HepG2 (cell line): ENCODE data around the gene SYP. TPM values are rescaled to one million over a fixed set of nuclear protein-coding genes. Genes with fewer than 3 reads are reported as not detected.

Source experiments
- AGO2 ChIP-seq: fragments of 200-400 bp; formaldehyde crosslinking; optimal IDR thresholded peaks from 2 replicates; pipeline ENCODE3; 2017; ENCODE audit warnings: mild to moderate bottlenecking, low read depth, low read length, moderate library complexity
- FOXA3 ChIP-seq: IDR thresholded peaks from 2 replicates; pipeline ENCODE4 v1.6.1; 2016; ENCODE audit warnings: missing genetic modification reagents, missing compliant biosample characterization
- JARID2 ChIP-seq: sonication (generic); formaldehyde crosslinking; IDR thresholded peaks from 2 replicates; pipeline ENCODE4 v1.8.1; 2023; ENCODE audit warnings: missing genetic modification reagents, inconsistent platforms; ENCODE audit not compliant: insufficient replicate concordance
- MAFF ChIP-seq: IDR thresholded peaks from 2 replicates; pipeline ENCODE4 v1.6.1; 2011; ENCODE audit warnings: low read depth, low read length, improper control_type of control experiment
- RFX3 ChIP-seq: IDR thresholded peaks from 2 replicates; pipeline ENCODE4 v1.6.1; 2016; ENCODE audit warnings: missing biosample characterization, missing genetic modification reagents
- SIX1 ChIP-seq: sonication (generic); formaldehyde crosslinking; IDR thresholded peaks from 2 replicates; pipeline ENCODE4 v1.4.0; 2020; ENCODE audit warnings: missing genetic modification reagents, borderline replicate concordance
- TGIF2 ChIP-seq: IDR thresholded peaks from 2 replicates; pipeline ENCODE4 v1.6.1; 2016; ENCODE audit warnings: control low read depth, missing compliant biosample characterization
- ZC3H13 ChIP-seq: sonication (generic); formaldehyde crosslinking; IDR thresholded peaks from 2 replicates; pipeline ENCODE4 v1.8.1; 2023; ENCODE audit warnings: mild to moderate bottlenecking, missing genetic modification reagents, moderate library complexity
- ZNF251 ChIP-seq: sonication (generic); formaldehyde crosslinking; IDR thresholded peaks from 2 replicates; pipeline ENCODE4 v1.9.0; 2021; ENCODE audit warnings: mild to moderate bottlenecking, missing genetic modification reagents
- ZNF263 ChIP-seq: sonication (generic); formaldehyde crosslinking; IDR thresholded peaks from 2 replicates; pipeline ENCODE4 v1.4.0; 2020; ENCODE audit warnings: missing genetic modification reagents
- ZNF333 ChIP-seq: sonication (generic); formaldehyde crosslinking; IDR thresholded peaks from 2 replicates; pipeline ENCODE4 v1.4.0; 2020; ENCODE audit warnings: mild to moderate bottlenecking, missing genetic modification reagents, borderline replicate concordance
- ZNF605 ChIP-seq: sonication (generic); formaldehyde crosslinking; IDR thresholded peaks from 2 replicates; pipeline ENCODE4 v1.8.0; 2022; ENCODE audit warnings: mild to moderate bottlenecking, missing genetic modification reagents
- ZNF878 ChIP-seq: sonication (generic); formaldehyde crosslinking; IDR thresholded peaks from 2 replicates; pipeline ENCODE4 v1.8.1; 2023; ENCODE audit warnings: mild to moderate bottlenecking, missing genetic modification reagents, moderate library complexity
- polyA plus RNA-seq, 8 experiments: library from polyadenylated mRNA; depleted of rRNA in 3 of 8; stranded (reverse) in 7 of 8; unstranded in 1 of 8; fragments of >200 nt; fragmentation: Illumina TruSeq in 4 of 8; extraction: Trizol in 4 of 8; gene quantifications; 2 replicates each; pipeline versions ENCODE4 v1.2.1 to v1.2.3, GENCODE V29; 2011 to 2016; ENCODE audit warnings: low read depth in 4 of 8, missing spikeins in 1 of 8, mixed read lengths in 1 of 8; ENCODE audit not compliant: insufficient read depth in 1 of 8
- total RNA-seq, 5 experiments: library from RNA; depleted of rRNA; stranded (reverse); fragments of >200 nt; fragmentation: Illumina TruSeq; extraction: Trizol; gene quantifications; 2 replicates each; pipeline ENCODE4 v1.2.3, GENCODE V29; 2016; ENCODE audit warnings: low read depth in 1 of 5
- TF ChIP-seq, protein P1 (sequence below): sonication (generic); formaldehyde crosslinking; IDR thresholded peaks from 2 replicates; pipeline ENCODE4 v1.4.0; 2020; ENCODE audit warnings: low read depth, mild to moderate bottlenecking, missing genetic modification reagents
- TF ChIP-seq, protein P2 (sequence below): conservative IDR thresholded peaks from 2 replicates; pipeline ENCODE4 v1.6.1; 2018; ENCODE audit warnings: missing genetic modification reagents
- TF ChIP-seq, protein P3 (sequence below): sonication (generic); formaldehyde crosslinking; IDR thresholded peaks from 2 replicates; pipeline ENCODE4 v1.4.0; 2020; ENCODE audit warnings: missing genetic modification reagents
- TF ChIP-seq, protein P4 (sequence below): sonication (generic); formaldehyde crosslinking; IDR thresholded peaks from 2 replicates; pipeline ENCODE4 v1.4.0; 2020; ENCODE audit warnings: missing genetic modification reagents; ENCODE audit errors: not compliant biosample characterization
- TF ChIP-seq, protein P5 (sequence below): sonication (generic); formaldehyde crosslinking; IDR thresholded peaks from 2 replicates; pipeline ENCODE4 v1.5.1; 2020; ENCODE audit warnings: mild to moderate bottlenecking, missing genetic modification reagents, moderate library complexity
- TF ChIP-seq, protein P6 (sequence below): sonication (generic); formaldehyde crosslinking; IDR thresholded peaks from 2 replicates; pipeline ENCODE4 v1.4.0; 2020; ENCODE audit warnings: mild to moderate bottlenecking, missing genetic modification reagents
- TF ChIP-seq, protein P7 (sequence below): IDR thresholded peaks from 2 replicates; pipeline ENCODE4 v1.6.1; 2012; ENCODE audit warnings: low read depth, low read length, improper control_type of control experiment

The SYP gene
- total and polyA plus RNA-seq, 2 of the 13 experiments (the other 11 are each of a cell fraction or from before 2014, with no cell fraction given) = 2.0 to 2.5 TPM

DNA sequence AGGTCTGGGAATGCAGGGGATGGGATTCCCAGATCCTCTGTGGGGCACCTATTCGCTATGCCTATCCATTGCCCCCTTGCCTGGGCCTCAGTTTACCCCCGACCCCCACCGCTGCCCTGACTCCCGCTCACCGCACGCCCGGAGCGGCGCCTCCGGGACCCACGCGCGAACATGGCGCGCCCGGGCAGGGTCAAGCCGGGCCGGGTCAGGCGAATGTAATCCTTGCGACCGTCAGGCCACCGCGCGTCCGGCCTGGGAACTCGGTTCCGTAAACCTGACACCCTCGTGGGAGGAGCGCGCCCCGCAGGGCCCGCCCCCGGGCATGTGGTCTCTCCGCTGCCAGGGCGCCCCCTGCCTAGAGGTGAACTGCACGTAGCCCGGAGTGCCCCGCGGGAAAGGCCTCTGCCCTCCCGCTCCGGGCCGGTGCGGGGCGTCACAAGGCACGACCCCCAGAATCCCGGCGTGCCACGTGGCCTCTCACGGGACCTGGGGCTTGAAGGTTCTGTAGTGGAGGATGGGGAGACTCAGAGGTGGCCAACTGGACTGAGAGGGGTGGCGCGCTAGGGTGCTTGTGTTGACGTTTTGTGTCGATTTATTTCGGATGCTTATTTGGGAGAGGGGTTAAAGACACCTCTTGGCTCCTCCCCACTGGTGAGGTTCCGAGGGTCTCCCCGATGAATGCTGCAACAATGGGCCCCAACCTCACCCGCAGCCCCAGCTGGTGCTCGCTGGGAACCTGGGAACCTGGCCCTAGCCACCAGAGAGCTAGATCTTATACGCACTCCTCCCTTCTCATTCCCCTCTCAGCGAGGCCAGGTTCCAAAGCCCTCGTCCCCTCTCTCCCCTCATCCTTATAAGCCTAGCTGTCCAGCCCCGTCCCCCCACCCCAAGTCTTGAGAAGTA, 13.6 kb downstream of the SYP start, which contains the start of gene PRICKLE3 (continued):
- peak; percentile 69; the same call in 1 of the 2 replicates for TF ChIP-seq SIX1 (CRISPR knock-in tag)
- TF ChIP-seq, protein P1, sequence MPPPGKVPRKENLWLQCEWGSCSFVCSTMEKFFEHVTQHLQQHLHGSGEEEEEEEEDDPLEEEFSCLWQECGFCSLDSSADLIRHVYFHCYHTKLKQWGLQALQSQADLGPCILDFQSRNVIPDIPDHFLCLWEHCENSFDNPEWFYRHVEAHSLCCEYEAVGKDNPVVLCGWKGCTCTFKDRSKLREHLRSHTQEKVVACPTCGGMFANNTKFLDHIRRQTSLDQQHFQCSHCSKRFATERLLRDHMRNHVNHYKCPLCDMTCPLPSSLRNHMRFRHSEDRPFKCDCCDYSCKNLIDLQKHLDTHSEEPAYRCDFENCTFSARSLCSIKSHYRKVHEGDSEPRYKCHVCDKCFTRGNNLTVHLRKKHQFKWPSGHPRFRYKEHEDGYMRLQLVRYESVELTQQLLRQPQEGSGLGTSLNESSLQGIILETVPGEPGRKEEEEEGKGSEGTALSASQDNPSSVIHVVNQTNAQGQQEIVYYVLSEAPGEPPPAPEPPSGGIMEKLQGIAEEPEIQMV (CRISPR knock-in tag) = no peak
- no peak for TF ChIP-seq ZNF251
- no peak for TF ChIP-seq MAFF
- no peak for TF ChIP-seq ZNF263 (CRISPR knock-in tag)
- TF ChIP-seq, protein P2, sequence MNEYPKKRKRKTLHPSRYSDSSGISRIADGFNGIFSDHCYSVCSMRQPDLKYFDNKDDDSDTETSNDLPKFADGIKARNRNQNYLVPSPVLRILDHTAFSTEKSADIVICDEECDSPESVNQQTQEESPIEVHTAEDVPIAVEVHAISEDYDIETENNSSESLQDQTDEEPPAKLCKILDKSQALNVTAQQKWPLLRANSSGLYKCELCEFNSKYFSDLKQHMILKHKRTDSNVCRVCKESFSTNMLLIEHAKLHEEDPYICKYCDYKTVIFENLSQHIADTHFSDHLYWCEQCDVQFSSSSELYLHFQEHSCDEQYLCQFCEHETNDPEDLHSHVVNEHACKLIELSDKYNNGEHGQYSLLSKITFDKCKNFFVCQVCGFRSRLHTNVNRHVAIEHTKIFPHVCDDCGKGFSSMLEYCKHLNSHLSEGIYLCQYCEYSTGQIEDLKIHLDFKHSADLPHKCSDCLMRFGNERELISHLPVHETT (CRISPR knock-in tag) = no peak
- TF ChIP-seq, protein P3, sequence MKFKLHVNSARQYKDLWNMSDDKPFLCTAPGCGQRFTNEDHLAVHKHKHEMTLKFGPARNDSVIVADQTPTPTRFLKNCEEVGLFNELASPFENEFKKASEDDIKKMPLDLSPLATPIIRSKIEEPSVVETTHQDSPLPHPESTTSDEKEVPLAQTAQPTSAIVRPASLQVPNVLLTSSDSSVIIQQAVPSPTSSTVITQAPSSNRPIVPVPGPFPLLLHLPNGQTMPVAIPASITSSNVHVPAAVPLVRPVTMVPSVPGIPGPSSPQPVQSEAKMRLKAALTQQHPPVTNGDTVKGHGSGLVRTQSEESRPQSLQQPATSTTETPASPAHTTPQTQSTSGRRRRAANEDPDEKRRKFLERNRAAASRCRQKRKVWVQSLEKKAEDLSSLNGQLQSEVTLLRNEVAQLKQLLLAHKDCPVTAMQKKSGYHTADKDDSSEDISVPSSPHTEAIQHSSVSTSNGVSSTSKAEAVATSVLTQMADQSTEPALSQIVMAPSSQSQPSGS (CRISPR knock-in tag) = no peak
- TF ChIP-seq FOXA3 (CRISPR knock-in tag) = peak; percentile 40; the same call in 1 of the 2 replicates
- TF ChIP-seq AGO2 = no peak
- TF ChIP-seq, protein P4, sequence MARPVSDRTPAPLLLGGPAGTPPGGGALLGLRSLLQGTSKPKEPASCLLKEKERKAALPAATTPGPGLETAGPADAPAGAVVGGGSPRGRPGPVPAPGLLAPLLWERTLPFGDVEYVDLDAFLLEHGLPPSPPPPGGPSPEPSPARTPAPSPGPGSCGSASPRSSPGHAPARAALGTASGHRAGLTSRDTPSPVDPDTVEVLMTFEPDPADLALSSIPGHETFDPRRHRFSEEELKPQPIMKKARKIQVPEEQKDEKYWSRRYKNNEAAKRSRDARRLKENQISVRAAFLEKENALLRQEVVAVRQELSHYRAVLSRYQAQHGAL (CRISPR knock-in tag) = no peak
- TF ChIP-seq, protein P5, sequence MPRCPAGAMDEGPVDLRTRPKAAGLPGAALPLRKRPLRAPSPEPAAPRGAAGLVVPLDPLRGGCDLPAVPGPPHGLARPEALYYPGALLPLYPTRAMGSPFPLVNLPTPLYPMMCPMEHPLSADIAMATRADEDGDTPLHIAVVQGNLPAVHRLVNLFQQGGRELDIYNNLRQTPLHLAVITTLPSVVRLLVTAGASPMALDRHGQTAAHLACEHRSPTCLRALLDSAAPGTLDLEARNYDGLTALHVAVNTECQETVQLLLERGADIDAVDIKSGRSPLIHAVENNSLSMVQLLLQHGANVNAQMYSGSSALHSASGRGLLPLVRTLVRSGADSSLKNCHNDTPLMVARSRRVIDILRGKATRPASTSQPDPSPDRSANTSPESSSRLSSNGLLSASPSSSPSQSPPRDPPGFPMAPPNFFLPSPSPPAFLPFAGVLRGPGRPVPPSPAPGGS (CRISPR knock-in tag) = peak; percentile 40; the same call in 1 of the 2 replicates
- TF ChIP-seq, protein P6, sequence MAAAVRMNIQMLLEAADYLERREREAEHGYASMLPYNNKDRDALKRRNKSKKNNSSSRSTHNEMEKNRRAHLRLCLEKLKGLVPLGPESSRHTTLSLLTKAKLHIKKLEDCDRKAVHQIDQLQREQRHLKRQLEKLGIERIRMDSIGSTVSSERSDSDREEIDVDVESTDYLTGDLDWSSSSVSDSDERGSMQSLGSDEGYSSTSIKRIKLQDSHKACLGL (CRISPR knock-in tag) = peak; percentile 56; the same call in 1 of the 2 replicates
- no peak for TF ChIP-seq RFX3 (CRISPR knock-in tag)
- no peak for TF ChIP-seq ZC3H13 (CRISPR knock-in tag)
- no peak for TF ChIP-seq TGIF2
- TF ChIP-seq JARID2 (CRISPR knock-in tag) = no peak
- 0 out of 2 replicates have a peak, but pooled peaks have one; percentile 21 for TF ChIP-seq ZNF605 (CRISPR knock-in tag)
- TF ChIP-seq, protein P7, sequence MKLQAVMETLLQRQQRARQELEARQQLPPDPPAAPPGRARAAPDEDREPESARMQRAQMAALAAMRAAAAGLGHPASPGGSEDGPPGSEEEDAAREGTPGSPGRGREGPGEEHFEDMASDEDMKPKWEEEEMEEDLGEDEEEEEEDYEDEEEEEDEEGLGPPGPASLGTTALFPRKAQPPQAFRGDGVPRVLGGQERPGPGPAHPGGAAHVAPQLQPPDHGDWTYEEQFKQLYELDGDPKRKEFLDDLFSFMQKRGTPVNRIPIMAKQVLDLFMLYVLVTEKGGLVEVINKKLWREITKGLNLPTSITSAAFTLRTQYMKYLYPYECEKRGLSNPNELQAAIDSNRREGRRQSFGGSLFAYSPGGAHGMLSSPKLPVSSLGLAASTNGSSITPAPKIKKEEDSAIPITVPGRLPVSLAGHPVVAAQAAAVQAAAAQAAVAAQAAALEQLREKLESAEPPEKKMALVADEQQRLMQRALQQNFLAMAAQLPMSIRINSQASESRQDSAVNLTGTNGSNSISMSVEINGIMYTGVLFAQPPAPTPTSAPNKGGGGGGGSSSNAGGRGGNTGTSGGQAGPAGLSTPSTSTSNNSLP = no peak
- TF ChIP-seq ZNF878 (CRISPR knock-in tag) = no peak
- TF ChIP-seq ZNF333 (CRISPR knock-in tag) = no peak
